Mucosa of descending colon (tissue), 3 donors: ENCODE data around the gene CEP97. TPM values are rescaled to one million over a fixed set of nuclear protein-coding genes. Genes with fewer than 3 reads are reported as not detected.
"Not testable (repeated sequence)": the region's sequence is repeated elsewhere in the genome, so short reads cannot be mapped to it uniquely, and the experiment has no call there.

Experiments used
- ATAC-seq: fragments of 200-7000 bp; cut with Tn5 transposase; one replicate; pipeline ENCODE4 v1.9.1; 2020; ENCODE audit warnings: mild to moderate bottlenecking, moderate library complexity
- DNase-seq, 3 donors: peaks; one replicate each; pipeline ENCODE4 v3.0.0-alpha.2; 2020
- H3K36me3 ChIP-seq: fragments of 200-600 bp; one replicate; pipeline ENCODE4 v1.8.0; 2021; ENCODE audit warnings: low read depth, mild to moderate bottlenecking
- H3K4me1 ChIP-seq: fragments of 200-600 bp; one replicate; pipeline ENCODE4 v1.8.0; 2021; ENCODE audit warnings: low read depth, mild to moderate bottlenecking
- H3K4me3 ChIP-seq: fragments of 200-600 bp; one replicate; pipeline ENCODE4 v1.8.0; 2021; ENCODE audit warnings: mild to moderate bottlenecking
- H3K9me3 ChIP-seq: fragments of 200-600 bp; one replicate; pipeline ENCODE4 v1.8.0; 2021; ENCODE audit warnings: mild to moderate bottlenecking
- intact Hi-C, 2 donors: fragments of 100-400 bp; cut with DNase I in 1 of 2; cut with micrococcal nuclease in 1 of 2; formaldehyde crosslinking; loops; one replicate each; pipeline versions ENCODE4 v1.11.0 to v1.11.1; 2022; cut with DNase I, micrococcal nuclease
- total RNA-seq, 3 donors: library from RNA; stranded (reverse); fragmentation: NEBNext Ultra II Directional in 2 of 3; extraction: Animal tissue kit (Norgen Biotek cat#: 25700) in 2 of 3; gene quantifications; one replicate each; pipeline versions ENCODE4 v1.2.1 to v1.2.4, GENCODE V29; 2021 to 2023
- TF ChIP-seq, protein P1 (sequence below): fragments of 200-600 bp; IDR thresholded peaks from one replicate; pipeline ENCODE4 v1.8.0; 2022; ENCODE audit warnings: antibody characterized with exemption, mild to moderate bottlenecking
- donor health status: DM: no; HTN: no; CAD: no; lungs with moderate emphysema.
- donor health status: DM: no; HTN: no; CAD: no.
- donor health status: DM: no; HTN: yes; CAD: no.

CEP97 gene
- total RNA-seq, 3 donors from 2014 or later: 4.2 to 10.2 (median 4.3) TPM

DNA sequence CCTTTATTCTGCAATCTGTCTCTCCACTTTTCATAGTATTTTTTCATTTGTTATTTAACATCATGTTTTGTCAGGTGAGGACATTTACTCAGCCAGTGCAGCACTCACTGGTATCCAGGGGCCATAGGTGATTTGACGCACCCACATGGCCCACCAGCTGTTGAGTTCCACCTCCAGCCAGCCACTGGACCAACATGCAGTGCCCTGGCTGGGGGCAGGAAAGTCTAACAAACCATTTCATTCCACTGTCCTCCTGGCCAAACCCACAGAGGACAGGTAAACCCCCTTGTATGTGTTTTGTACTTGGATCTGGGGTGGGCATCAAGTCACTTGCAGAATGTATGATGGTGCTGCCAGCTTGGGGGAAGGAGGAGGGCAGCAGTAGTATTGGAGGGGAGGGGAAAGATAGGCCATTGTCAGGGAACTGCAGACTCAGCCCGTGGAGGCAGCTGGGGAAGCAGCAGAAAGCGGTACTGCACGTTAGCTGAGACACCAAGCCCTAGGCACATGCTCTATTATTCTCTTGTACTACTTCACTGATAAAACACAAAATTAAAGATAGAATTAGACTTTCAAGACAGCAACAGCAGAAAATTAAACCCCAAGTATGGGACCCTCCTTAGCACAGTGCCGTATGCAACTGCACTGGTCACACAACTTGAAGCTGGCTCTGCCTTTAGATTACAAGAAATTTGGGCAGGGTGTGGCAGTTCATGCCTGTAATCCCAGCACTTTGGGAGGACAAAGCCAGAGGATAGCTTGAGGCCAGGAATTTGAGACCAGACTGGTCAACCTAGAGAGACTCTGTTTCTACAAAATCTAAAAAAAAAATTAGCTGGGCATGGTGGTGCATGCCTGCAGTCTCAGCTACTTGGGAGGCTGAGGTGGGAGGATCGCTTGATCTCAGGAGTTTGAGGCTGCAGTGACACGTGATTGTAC, 22.4 kb upstream of the CEP97 start:
- Histone ChIP-seq H3K36me3 (no peaks in the 10 kb centered on the region), H3K9me3 (no peaks in the 10 kb centered on the region), H3K4me3 (no peak overlapping the region), H3K4me1 (no peaks in the 10 kb centered on the region)
- ATAC-seq: no peak
- TF ChIP-seq, protein P1, sequence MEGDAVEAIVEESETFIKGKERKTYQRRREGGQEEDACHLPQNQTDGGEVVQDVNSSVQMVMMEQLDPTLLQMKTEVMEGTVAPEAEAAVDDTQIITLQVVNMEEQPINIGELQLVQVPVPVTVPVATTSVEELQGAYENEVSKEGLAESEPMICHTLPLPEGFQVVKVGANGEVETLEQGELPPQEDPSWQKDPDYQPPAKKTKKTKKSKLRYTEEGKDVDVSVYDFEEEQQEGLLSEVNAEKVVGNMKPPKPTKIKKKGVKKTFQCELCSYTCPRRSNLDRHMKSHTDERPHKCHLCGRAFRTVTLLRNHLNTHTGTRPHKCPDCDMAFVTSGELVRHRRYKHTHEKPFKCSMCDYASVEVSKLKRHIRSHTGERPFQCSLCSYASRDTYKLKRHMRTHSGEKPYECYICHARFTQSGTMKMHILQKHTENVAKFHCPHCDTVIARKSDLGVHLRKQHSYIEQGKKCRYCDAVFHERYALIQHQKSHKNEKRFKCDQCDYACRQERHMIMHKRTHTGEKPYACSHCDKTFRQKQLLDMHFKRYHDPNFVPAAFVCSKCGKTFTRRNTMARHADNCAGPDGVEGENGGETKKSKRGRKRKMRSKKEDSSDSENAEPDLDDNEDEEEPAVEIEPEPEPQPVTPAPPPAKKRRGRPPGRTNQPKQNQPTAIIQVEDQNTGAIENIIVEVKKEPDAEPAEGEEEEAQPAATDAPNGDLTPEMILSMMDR: no peak
- intact Hi-C loops: no loop called here
- DNase-seq: no peak

DNA sequence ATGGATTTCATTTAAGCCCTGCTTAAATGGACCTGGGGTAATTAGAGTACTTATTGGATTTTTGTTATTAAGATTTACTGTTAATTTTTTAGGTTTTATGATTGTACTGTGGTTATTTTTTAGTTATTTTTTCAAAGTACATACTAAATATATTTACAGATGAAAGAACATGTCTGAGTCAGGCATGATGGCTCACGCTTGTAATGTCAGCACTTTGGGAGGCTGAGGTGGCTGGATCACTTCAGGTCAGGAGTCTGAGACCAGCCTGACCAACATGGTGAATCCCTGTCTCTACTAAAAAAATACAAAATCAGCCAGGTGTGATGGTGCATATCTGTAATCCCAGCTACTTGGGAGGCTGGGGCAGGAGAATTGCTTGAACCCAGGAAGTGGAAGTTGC, 21.7 kb upstream of the CEP97 start:
- intact Hi-C loops: no loop called here
- no peaks in the 10 kb centered on the region for H3K4me1 ChIP-seq

DNA sequence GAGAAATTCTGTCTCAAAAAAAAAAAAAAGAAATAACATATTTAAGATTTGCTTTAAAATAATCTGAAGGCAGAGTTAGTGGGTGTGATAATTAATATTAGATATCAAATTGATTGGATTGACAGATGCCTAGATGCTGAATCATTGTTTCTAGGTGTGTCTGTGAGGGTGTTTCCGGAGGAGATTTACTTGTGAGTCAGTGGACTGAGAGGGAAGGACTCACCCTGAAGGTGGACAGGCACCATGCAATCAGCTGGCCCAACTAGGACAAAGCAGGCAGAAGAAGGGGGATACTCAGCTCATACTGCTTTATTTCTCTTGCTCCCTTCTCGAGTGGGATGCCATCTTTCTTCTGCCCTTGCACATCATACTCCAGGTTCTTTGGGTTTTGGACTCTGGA, 21.2 kb upstream of the CEP97 start:
- no peak overlapping the region for H3K4me3 ChIP-seq
- ATAC-seq (no peak), DNase-seq (no peak)
- no peaks in the 10 kb centered on the region for H3K4me1 ChIP-seq
- H3K36me3 ChIP-seq: no peaks in the 10 kb centered on the region
- H3K9me3 ChIP-seq: no peaks in the 10 kb centered on the region
- intact Hi-C loops: no loop called here
- TF ChIP-seq, protein P1: no peak

More for the DNA sequence above, 21.7 kb upstream of the CEP97 start:
- Histone ChIP-seq H3K36me3 (no peaks in the 10 kb centered on the region), H3K9me3 (no peaks in the 10 kb centered on the region), H3K4me3 (no peak overlapping the region)
- ATAC-seq (no peak), DNase-seq (no peak)
- TF ChIP-seq, protein P1: no peak

DNA sequence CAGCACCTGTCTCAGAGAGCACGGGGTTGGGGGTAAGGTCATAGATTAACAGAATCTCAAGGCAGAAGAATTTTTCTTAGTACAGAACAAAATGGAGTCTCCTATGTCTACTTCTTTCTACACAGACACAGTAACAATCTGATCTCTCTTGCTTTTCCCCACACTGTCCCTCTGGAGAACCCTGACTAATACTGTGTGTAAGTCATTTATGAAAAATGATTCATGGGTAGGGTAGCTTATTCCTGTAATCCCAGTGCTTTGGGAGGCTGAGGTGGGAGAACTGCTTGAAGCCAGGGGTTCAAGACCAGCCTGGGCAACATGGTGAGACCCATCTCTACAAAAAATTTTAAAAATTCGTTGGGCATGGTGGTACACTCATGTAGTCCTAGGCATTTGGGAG, 19.8 kb upstream of the CEP97 start:
- intact Hi-C loops, H3K4me3 ChIP-seq, DNase-seq, H3K36me3 ChIP-seq, H3K9me3 ChIP-seq, H3K4me1 ChIP-seq, ATAC-seq: not testable (repeated sequence)

DNA sequence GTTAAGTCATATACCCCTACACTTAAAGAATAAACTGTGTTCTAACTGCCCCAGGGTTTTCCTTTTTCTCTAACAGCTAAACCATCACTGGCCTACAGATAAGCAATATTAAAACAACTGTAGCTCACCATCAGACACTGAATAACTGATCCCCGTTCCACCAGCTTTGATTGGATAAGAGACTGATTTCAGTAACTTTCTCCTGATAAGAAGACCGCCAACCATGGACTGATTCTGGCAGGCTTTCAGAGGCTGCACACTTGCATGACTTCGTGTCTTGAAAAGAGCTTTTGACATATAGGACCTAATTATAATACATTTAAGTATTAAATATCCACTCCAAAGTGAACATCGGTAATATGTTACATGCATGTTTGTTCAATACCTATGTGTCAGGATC, 15.3 kb upstream of the CEP97 start:
- H3K4me1 ChIP-seq: no peaks in the 10 kb centered on the region
- TF ChIP-seq, protein P1: no peak
- H3K4me3 ChIP-seq: no peak overlapping the region
- DNase-seq: no peak
- intact Hi-C loops: no loop called here
- no peaks in the 10 kb centered on the region for H3K36me3 ChIP-seq
- ATAC-seq: no peak
- H3K9me3 ChIP-seq: no peaks in the 10 kb centered on the region

DNA sequence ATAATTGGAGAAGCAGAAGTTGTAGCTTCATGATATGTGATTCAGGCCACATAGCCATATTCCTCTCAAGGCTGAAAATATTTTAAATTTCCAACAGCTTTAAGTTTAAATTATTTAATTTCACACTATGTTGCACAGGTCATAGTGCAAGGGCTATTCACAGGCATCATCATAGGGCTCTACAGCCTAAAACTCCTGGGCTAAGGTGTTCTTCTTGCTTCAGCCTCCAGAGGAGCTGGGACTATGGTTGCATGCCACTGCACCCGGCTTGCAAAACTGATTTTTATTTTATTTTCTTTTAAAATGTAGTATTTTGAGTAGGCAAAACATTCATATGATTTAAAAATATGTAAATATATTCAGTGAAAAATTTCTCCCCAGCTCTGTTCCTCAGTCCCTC, 6.0 kb upstream of the CEP97 start:
- no peak for ATAC-seq
- intact Hi-C loops: no loop called here

More for the DNA sequence above, 6.0 kb upstream of the CEP97 start:
- no peak for DNase-seq
- Histone ChIP-seq H3K9me3 (no peaks in the 10 kb centered on the region), H3K36me3 (no peaks in the 10 kb centered on the region), H3K4me1 (no peaks in the 10 kb centered on the region), H3K4me3 (no peak overlapping the region)
- TF ChIP-seq, protein P1: no peak
